ENCODE results near the gene RNF224. TPM values are rescaled to one million over a fixed set of nuclear protein-coding genes. Genes with fewer than 3 reads are reported as not detected.
A peak's percentile ranks its signal among the peaks of the same experiment; 100 is the strongest.

Gene RNF224
- total and polyA plus RNA-seq, 2 of the 13 experiments (the other 11 are each of a cell fraction or from before 2014, with no cell fraction given), result 0.09 TPM; not detected in 1

GRCh38 chr9:137205126-137206069 is 21.9 kb upstream of the RNF224 start, which contains the start of the genes NDOR1 and TMEM203 (continued):
- TF ChIP-seq ZXDC (CRISPR knock-in tag; IDR thresholded peaks at IDR 0.05) (0 out of 2 replicates have a peak, but pooled peaks have one; percentile 59), ZFP91 (CRISPR knock-in tag; IDR thresholded peaks at IDR 0.05; ENCODE audit: borderline replicate concordance) (peak; percentile 54; the same call in 1 of the 2 replicates), SMAD1 (CRISPR knock-in tag; IDR thresholded peaks at IDR 0.05; ENCODE audit: borderline replicate concordance, low read depth) (no peak), ZSCAN12 (CRISPR knock-in tag; IDR thresholded peaks at IDR 0.05) (0 out of 2 replicates have a peak, but pooled peaks have one; percentile 45), ZNF777 (CRISPR knock-in tag; IDR thresholded peaks at IDR 0.05) (peak; percentile 81), ZBTB7A (CRISPR knock-in tag; IDR thresholded peaks at IDR 0.05) (no peak), FIP1L1 (IDR thresholded peaks at IDR 0.05; ENCODE audit: borderline replicate concordance, insufficient read depth, low read depth, low read length) (no peak), KMT2B (CRISPR knock-in tag; IDR thresholded peaks at IDR 0.05) (peak; percentile 95), ZNF749 (CRISPR knock-in tag; IDR thresholded peaks at IDR 0.05; ENCODE audit: borderline replicate concordance) (no peak; the same call in 1 of the 2 replicates), IRF2 (CRISPR knock-in tag; IDR thresholded peaks at IDR 0.05) (peak; percentile 77; the same call in 1 of the 2 replicates), TRIM22 (IDR thresholded peaks at IDR 0.05) (no peak), CBX2 (IDR thresholded peaks at IDR 0.05; ENCODE audit: low read depth, low read length) (no peak), CBX2 (CRISPR knock-in tag; IDR thresholded peaks at IDR 0.05; ENCODE audit: low read depth) (no peak), REST (IDR thresholded peaks at IDR 0.05; ENCODE audit: borderline replicate concordance in 1 of 2, low read depth in 1 of 2, low read length in 2 of 2) (peak in 1 of 2 experiments; percentile 7; a peak in 1 of 4 replicates), GLMP (CRISPR knock-in tag; IDR thresholded peaks at IDR 0.05; ENCODE audit: borderline replicate concordance) (no peak), RBM39 (IDR thresholded peaks at IDR 0.05; ENCODE audit: low read depth, low read length, poor library complexity, severe bottlenecking) (no peak)
